HCT116 (cell line): ENCODE measurements around the gene TTC29.

ENCODE experiments used
- ELF1 ChIP-seq: IDR thresholded peaks from 2 replicates; pipeline ENCODE4 v1.6.1; 2012; ENCODE audit warnings: low read depth, borderline replicate concordance
- EZH2 ChIP-seq: fragments of 200-600 bp; sonication (generic); IDR thresholded peaks from 2 replicates; pipeline ENCODE4 v1.6.1; 2017; ENCODE audit warnings: antibody characterized with exemption, mixed run types
- EZH2phosphoT487 ChIP-seq: fragments of 200-600 bp; IDR thresholded peaks from 2 replicates; pipeline ENCODE4 v1.6.1; 2018; ENCODE audit warnings: antibody characterized with exemption, borderline replicate concordance
- JUND ChIP-seq: IDR thresholded peaks from 2 replicates; pipeline ENCODE4 v1.6.1; 2012
- POLR2A ChIP-seq: IDR thresholded peaks from 2 replicates; pipeline ENCODE4 v1.7.0; 2011; ENCODE audit warnings: borderline replicate concordance; ENCODE audit not compliant: insufficient read depth, insufficient read length; ENCODE audit errors: extremely low read depth
- POLR2AphosphoS5 ChIP-seq: IDR thresholded peaks from 2 replicates; pipeline ENCODE4 v1.6.1; 2011; ENCODE audit warnings: mild to moderate bottlenecking, low read depth, low read length, moderate library complexity
- SP1 ChIP-seq: IDR thresholded peaks from 2 replicates; pipeline ENCODE4 v1.6.1; 2012; ENCODE audit warnings: low read depth
- SRF ChIP-seq: IDR thresholded peaks from 2 replicates; pipeline ENCODE4 v1.6.1; 2012; ENCODE audit warnings: low read depth
- ZBTB33 ChIP-seq: IDR thresholded peaks from 2 replicates; pipeline ENCODE4 v1.6.1; 2011; ENCODE audit warnings: mild to moderate bottlenecking, low read length, moderate library complexity; ENCODE audit not compliant: insufficient replicate concordance; ENCODE audit errors: extremely low read depth
- TF ChIP-seq, protein P1 (sequence below), 3 experiments: fragments of 200-600 bp in 1 of 3; sonication (generic) in 1 of 3; IDR thresholded peaks in 2 of 3; conservative IDR thresholded peaks in 1 of 3; 2 replicates each; pipeline ENCODE4 v1.5.1; 2012 to 2017; ENCODE audit warnings: low read depth in 2 of 3, low read length in 2 of 3, antibody characterized with exemption in 1 of 3, borderline replicate concordance in 1 of 3, control low read depth in 1 of 3, mild to moderate bottlenecking in 1 of 3, mixed read lengths in 1 of 3, mixed run types in 1 of 3, moderate library complexity in 1 of 3; ENCODE audit not compliant: insufficient read depth in 1 of 3
- TF ChIP-seq, protein P2 (sequence below): IDR thresholded peaks from 2 replicates; pipeline ENCODE4 v1.6.1; 2012

- TF ChIP-seq, protein P1, sequence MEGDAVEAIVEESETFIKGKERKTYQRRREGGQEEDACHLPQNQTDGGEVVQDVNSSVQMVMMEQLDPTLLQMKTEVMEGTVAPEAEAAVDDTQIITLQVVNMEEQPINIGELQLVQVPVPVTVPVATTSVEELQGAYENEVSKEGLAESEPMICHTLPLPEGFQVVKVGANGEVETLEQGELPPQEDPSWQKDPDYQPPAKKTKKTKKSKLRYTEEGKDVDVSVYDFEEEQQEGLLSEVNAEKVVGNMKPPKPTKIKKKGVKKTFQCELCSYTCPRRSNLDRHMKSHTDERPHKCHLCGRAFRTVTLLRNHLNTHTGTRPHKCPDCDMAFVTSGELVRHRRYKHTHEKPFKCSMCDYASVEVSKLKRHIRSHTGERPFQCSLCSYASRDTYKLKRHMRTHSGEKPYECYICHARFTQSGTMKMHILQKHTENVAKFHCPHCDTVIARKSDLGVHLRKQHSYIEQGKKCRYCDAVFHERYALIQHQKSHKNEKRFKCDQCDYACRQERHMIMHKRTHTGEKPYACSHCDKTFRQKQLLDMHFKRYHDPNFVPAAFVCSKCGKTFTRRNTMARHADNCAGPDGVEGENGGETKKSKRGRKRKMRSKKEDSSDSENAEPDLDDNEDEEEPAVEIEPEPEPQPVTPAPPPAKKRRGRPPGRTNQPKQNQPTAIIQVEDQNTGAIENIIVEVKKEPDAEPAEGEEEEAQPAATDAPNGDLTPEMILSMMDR (IDR thresholded peaks at IDR 0.05 in 2 of 3, conservative IDR thresholded peaks at IDR 0.05 in 1 of 3; ENCODE audit: borderline replicate concordance in 1 of 3, insufficient read depth in 1 of 3, low read depth in 2 of 3, low read length in 2 of 3): no peak
- TF ChIP-seq, protein P2, sequence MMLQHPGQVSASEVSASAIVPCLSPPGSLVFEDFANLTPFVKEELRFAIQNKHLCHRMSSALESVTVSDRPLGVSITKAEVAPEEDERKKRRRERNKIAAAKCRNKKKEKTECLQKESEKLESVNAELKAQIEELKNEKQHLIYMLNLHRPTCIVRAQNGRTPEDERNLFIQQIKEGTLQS: no peak
- TF ChIP-seq SRF: no peak
- no peak for TF ChIP-seq SP1
- no peak for TF ChIP-seq POLR2AphosphoS5
- TF ChIP-seq POLR2A: no peak
- TF ChIP-seq ZBTB33: no peak
- no peak for TF ChIP-seq EZH2phosphoT487
- no peak for TF ChIP-seq JUND
- TF ChIP-seq EZH2: no peak
- no peak for TF ChIP-seq ELF1
These were observed 270.7 kb downstream of the TTC29 start for GRCh38 chr4:146674829-146675570.
